ENCODE results near the gene JAZF1.

DNA sequence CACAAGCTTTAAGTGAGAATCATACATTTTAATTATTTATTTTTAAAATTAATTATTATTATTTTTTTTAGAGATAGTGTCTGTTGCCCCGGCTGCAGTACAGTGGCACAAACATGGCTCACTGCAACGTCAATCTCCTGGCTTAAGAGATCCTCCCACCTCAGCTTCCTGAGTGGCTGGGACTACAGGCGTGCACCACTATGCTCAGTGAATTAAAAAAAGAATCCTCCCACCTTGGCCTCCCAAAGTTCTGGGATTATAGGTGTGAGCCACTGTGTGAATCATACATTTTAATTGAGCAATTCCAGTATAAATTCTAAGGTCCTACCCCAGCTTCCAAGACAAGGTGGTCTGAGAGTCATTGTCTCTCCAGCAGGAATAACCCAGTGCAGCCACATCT lies 172.4 kb downstream of the JAZF1 start:
- TF ChIP-seq, protein P1, sequence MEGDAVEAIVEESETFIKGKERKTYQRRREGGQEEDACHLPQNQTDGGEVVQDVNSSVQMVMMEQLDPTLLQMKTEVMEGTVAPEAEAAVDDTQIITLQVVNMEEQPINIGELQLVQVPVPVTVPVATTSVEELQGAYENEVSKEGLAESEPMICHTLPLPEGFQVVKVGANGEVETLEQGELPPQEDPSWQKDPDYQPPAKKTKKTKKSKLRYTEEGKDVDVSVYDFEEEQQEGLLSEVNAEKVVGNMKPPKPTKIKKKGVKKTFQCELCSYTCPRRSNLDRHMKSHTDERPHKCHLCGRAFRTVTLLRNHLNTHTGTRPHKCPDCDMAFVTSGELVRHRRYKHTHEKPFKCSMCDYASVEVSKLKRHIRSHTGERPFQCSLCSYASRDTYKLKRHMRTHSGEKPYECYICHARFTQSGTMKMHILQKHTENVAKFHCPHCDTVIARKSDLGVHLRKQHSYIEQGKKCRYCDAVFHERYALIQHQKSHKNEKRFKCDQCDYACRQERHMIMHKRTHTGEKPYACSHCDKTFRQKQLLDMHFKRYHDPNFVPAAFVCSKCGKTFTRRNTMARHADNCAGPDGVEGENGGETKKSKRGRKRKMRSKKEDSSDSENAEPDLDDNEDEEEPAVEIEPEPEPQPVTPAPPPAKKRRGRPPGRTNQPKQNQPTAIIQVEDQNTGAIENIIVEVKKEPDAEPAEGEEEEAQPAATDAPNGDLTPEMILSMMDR (IDR thresholded peaks at IDR 0.05; ENCODE audit: insufficient read depth, low read length, poor library complexity, severe bottlenecking), result no peak
- TF ChIP-seq EZH2phosphoT487 (conservative IDR thresholded peaks at IDR 0.05; ENCODE audit: low read length), result no peak

Measured in SU-DHL-6 (cell line).